ENCODE measurements around the gene ANO10. TPM values are rescaled to one million over a fixed set of nuclear protein-coding genes. Genes with fewer than 3 reads are reported as not detected.

The ANO10 gene
- total and polyA plus RNA-seq, 2 donors (not counting 3 experiments of a cell fraction or from before 2014, with no cell fraction given) = 28.4 to 45.8 TPM

DNA sequence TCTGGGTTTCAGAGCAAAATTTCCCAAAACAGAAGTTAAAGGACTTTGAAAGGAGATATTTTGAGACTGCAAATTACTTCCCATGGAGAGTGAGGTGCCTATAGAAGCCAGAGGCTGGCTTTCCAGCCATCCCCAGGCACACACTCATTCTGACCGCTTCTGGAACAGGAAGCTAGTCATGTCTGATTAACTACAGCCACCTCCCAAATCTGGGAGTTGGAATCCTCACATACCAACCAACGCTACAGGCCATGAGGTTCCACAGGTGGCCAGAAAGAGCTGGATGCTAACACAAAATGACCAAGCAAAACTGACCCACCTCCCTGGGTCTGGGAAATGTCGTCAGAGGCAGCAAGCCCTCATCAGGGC lies 248.3 kb downstream of the ANO10 start:
- no peaks in the 10 kb centered on the region for H3K9me3 ChIP-seq (replicated peaks; ENCODE audit: control insufficient read depth, insufficient read depth, low read length)
- FAIRE-seq (peak; percentile 83), DNase-seq (ENCODE audit: low read depth, low spot score) (no peak)
- dilution Hi-C loops (cut with MboI; ENCODE audit: extremely low pct_ligation_motif_present, low sequenced_read_pairs) = no loop called here
- H4K20me1 ChIP-seq (replicated peaks; ENCODE audit: control insufficient read depth, extremely low read depth, insufficient read depth, low read length) = no peaks in the 10 kb centered on the region
- intact Hi-C loops (cut with micrococcal nuclease) = loop anchor here (1.0 kb wide), 1 partner anchor 16 kb away; no protein-coding TSS in a partner anchor
- no peak overlapping the region for H3K4me3 ChIP-seq (replicated peaks in 1 of 3; ENCODE audit: insufficient read depth in 1 of 3, low read depth in 1 of 3, low read length in 3 of 3)
- H3K4me2 ChIP-seq (ENCODE audit: insufficient read depth, low read length) = no peak overlapping the region
- no peaks in the 10 kb centered on the region for H3K9me1 ChIP-seq (replicated peaks; ENCODE audit: control insufficient read depth, extremely low read depth, insufficient read depth, low read length)
- H3K4me1 ChIP-seq (ENCODE audit: control insufficient read depth, extremely low read depth, insufficient read depth, low read length) = peaks cover 10% of the 10 kb centered on the region
- no peaks in the 10 kb centered on the region for H3K79me2 ChIP-seq (ENCODE audit: control insufficient read depth, insufficient read depth, low read length)
- H3K27me3 ChIP-seq (ENCODE audit: control insufficient read depth in 2 of 2, insufficient read depth in 2 of 2, low read length in 2 of 2) = no peaks in the 10 kb centered on the region
- POLR2A ChIA-PET = no interaction called here
- no peak overlapping the region for H2AFZ ChIP-seq (ENCODE audit: low read depth, low read length)
- no TSS peak for BruUV-seq (replicated peaks)
- no peaks in the 10 kb centered on the region for H3K36me3 ChIP-seq (ENCODE audit: control insufficient read depth in 2 of 2, extremely low read depth in 1 of 2, insufficient read depth in 2 of 2, low read length in 2 of 2)
- H3K9ac ChIP-seq (replicated peaks; ENCODE audit: extremely low read depth, insufficient read depth, low read length) = no peak overlapping the region
- no peak overlapping the region for H3K27ac ChIP-seq (ENCODE audit: insufficient read depth, low read depth, low read length)
- TF ChIP-seq EZH2 (IDR thresholded peaks at IDR 0.05; ENCODE audit: borderline replicate concordance, low read depth, low read length, severe bottlenecking) (no peak), POLR2AphosphoS5 (IDR thresholded peaks at IDR 0.05; ENCODE audit: insufficient read depth, low read depth, low read length) (peak; percentile 25)
- CTCF ChIA-PET = interaction anchor here (0.5 to 2.0 kb wide), 6 partner anchors 9 to 211 kb away, joined by 3 to 11 read pairs (median 5); no protein-coding TSS in a partner anchor

DNA sequence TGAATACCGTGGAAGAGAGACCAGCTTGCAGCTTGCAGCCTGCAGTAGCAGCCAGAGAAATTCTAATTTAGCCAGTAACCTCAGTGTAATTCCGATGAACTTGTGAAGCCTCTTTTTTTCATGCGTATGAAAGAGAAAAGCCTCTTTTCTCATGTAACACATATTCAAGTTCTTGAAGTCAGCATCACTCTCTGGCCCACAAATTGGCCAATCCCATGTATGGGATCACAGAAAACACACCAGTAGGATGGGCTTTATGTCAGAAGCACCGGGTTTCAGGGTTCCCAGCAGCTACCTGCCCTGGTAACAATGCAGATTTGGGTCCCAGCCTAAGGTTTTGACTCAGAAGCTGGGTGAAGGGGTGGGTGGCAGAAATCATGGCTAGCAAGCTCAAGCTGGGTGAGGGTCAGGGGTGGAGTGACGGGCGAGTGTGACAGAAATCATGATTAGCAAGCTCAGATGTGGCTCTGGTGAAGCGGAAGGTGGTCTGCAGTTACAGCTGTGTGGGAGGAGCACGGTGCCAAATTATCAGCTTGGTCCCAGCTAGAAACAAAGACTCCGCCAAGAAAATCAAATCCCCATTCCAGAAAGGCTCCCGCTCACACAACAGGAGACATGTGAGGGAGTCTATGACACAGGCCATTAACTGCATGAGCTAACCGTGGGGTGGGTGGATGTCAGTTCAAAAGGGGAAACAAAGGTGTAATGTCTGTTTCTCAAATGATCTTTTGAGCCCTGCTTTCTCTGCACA lies 248.8 kb downstream of the ANO10 start:
- Histone ChIP-seq H3K36me3 (ENCODE audit: control insufficient read depth in 2 of 2, extremely low read depth in 1 of 2, insufficient read depth in 2 of 2, low read length in 2 of 2) (no peaks in the 10 kb centered on the region), H2AFZ (ENCODE audit: low read depth, low read length) (no peak overlapping the region), H4K20me1 (replicated peaks; ENCODE audit: control insufficient read depth, extremely low read depth, insufficient read depth, low read length) (no peaks in the 10 kb centered on the region), H3K9me1 (replicated peaks; ENCODE audit: control insufficient read depth, extremely low read depth, insufficient read depth, low read length) (no peaks in the 10 kb centered on the region), H3K27ac (ENCODE audit: insufficient read depth, low read depth, low read length) (no peak overlapping the region), H3K27me3 (ENCODE audit: control insufficient read depth in 2 of 2, insufficient read depth in 2 of 2, low read length in 2 of 2) (no peaks in the 10 kb centered on the region), H3K9me3 (replicated peaks; ENCODE audit: control insufficient read depth, insufficient read depth, low read length) (no peaks in the 10 kb centered on the region), H3K4me3 (replicated peaks in 1 of 3; ENCODE audit: insufficient read depth in 1 of 3, low read depth in 1 of 3, low read length in 3 of 3) (no peak overlapping the region), H3K79me2 (ENCODE audit: control insufficient read depth, insufficient read depth, low read length) (no peaks in the 10 kb centered on the region), H3K9ac (replicated peaks; ENCODE audit: extremely low read depth, insufficient read depth, low read length) (no peak overlapping the region), H3K4me2 (ENCODE audit: insufficient read depth, low read length) (no peak overlapping the region), H3K4me1 (ENCODE audit: control insufficient read depth, extremely low read depth, insufficient read depth, low read length) (peaks cover 8% of the 10 kb centered on the region)
- DNase-seq (ENCODE audit: low read depth, low spot score) (no peak), FAIRE-seq (no peak)
- intact Hi-C loops (cut with micrococcal nuclease) (loop anchor here (1.0 kb wide), 1 partner anchor 16 kb away; no protein-coding TSS in a partner anchor), dilution Hi-C loops (cut with MboI; ENCODE audit: extremely low pct_ligation_motif_present, low sequenced_read_pairs) (no loop called here)
- CTCF ChIA-PET = interaction anchor here (0.6 to 2.0 kb wide), 6 partner anchors 10 to 211 kb away, joined by 3 to 11 read pairs (median 5); no protein-coding TSS in a partner anchor
- TF ChIP-seq, protein P1, sequence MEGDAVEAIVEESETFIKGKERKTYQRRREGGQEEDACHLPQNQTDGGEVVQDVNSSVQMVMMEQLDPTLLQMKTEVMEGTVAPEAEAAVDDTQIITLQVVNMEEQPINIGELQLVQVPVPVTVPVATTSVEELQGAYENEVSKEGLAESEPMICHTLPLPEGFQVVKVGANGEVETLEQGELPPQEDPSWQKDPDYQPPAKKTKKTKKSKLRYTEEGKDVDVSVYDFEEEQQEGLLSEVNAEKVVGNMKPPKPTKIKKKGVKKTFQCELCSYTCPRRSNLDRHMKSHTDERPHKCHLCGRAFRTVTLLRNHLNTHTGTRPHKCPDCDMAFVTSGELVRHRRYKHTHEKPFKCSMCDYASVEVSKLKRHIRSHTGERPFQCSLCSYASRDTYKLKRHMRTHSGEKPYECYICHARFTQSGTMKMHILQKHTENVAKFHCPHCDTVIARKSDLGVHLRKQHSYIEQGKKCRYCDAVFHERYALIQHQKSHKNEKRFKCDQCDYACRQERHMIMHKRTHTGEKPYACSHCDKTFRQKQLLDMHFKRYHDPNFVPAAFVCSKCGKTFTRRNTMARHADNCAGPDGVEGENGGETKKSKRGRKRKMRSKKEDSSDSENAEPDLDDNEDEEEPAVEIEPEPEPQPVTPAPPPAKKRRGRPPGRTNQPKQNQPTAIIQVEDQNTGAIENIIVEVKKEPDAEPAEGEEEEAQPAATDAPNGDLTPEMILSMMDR (IDR thresholded peaks at IDR 0.05; ENCODE audit: extremely low read depth in 1 of 2, insufficient read depth in 1 of 2, low read depth in 1 of 2, low read length in 2 of 2) = no peak
- TF ChIP-seq GATA2 (IDR thresholded peaks at IDR 0.05; ENCODE audit: insufficient read depth, insufficient read length, low read depth, low read length) (no peak), MYC (IDR thresholded peaks at IDR 0.05; ENCODE audit: low read depth, low read length) (no peak), JUN (IDR thresholded peaks at IDR 0.05; ENCODE audit: borderline replicate concordance, insufficient read depth, insufficient read length, low read depth) (no peak), POLR2AphosphoS5 (IDR thresholded peaks at IDR 0.05; ENCODE audit: insufficient read depth, low read depth, low read length) (no peak), FOS (IDR thresholded peaks at IDR 0.05; ENCODE audit: borderline replicate concordance, insufficient read depth, low read length) (no peak), EZH2 (IDR thresholded peaks at IDR 0.05; ENCODE audit: borderline replicate concordance, low read depth, low read length, severe bottlenecking) (no peak), POLR2A (IDR thresholded peaks at IDR 0.05; ENCODE audit: low read depth, low read length) (no peak)
- TF ChIP-seq, protein P2, sequence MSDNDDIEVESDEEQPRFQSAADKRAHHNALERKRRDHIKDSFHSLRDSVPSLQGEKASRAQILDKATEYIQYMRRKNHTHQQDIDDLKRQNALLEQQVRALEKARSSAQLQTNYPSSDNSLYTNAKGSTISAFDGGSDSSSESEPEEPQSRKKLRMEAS (IDR thresholded peaks at IDR 0.05; ENCODE audit: insufficient read depth, insufficient read length) = no peak
- BruUV-seq (replicated peaks) = no TSS peak
- POLR2A ChIA-PET = no interaction called here
